Measurements from ENCODE around the gene UNC45B. TPM values are rescaled to one million over a fixed set of nuclear protein-coding genes. Genes with fewer than 3 reads are reported as not detected.

UNC45B gene
- total RNA-seq, 1 experiment from 2014 or later: 0.07 TPM

- Mint-ChIP-seq H3K36me3 (no peaks in the 10 kb centered on the region), H3K4me1 (peaks cover 5% of the 10 kb centered on the region), H3K27ac (no peak overlapping the region), H3K4me3 (no peak overlapping the region), H3K27me3 (ENCODE audit: low read depth) (peaks cover 2% of the 10 kb centered on the region), H3K9me3 (no peaks in the 10 kb centered on the region)
- TF ChIP-seq ZMAT4 (CRISPR knock-in tag; IDR thresholded peaks at IDR 0.05) (no peak), TEAD1 (CRISPR knock-in tag; IDR thresholded peaks at IDR 0.05) (no peak), EMX1 (CRISPR knock-in tag; IDR thresholded peaks at IDR 0.05) (no peak), ZNF138 (CRISPR knock-in tag; conservative IDR thresholded peaks at IDR 0.05) (no peak), NR1H2 (CRISPR knock-in tag; IDR thresholded peaks at IDR 0.05) (no peak)
- TF ChIP-seq, protein P1, sequence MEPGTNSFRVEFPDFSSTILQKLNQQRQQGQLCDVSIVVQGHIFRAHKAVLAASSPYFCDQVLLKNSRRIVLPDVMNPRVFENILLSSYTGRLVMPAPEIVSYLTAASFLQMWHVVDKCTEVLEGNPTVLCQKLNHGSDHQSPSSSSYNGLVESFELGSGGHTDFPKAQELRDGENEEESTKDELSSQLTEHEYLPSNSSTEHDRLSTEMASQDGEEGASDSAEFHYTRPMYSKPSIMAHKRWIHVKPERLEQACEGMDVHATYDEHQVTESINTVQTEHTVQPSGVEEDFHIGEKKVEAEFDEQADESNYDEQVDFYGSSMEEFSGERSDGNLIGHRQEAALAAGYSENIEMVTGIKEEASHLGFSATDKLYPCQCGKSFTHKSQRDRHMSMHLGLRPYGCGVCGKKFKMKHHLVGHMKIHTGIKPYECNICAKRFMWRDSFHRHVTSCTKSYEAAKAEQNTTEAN (CRISPR knock-in tag; IDR thresholded peaks at IDR 0.05): no peak
- DNase-seq (ENCODE audit: low spot score) (no peak), ATAC-seq (no peak)
- ChIA-PET POLR2A (no interaction called here), CTCF (interaction anchor here (1.3 kb wide), 1 partner anchor 387 kb away, joined by 4 read pairs; no protein-coding TSS in a partner anchor)
These were observed 5.0 kb downstream of the UNC45B start for GRCh38 chr17:35152421-35153140.

DNA sequence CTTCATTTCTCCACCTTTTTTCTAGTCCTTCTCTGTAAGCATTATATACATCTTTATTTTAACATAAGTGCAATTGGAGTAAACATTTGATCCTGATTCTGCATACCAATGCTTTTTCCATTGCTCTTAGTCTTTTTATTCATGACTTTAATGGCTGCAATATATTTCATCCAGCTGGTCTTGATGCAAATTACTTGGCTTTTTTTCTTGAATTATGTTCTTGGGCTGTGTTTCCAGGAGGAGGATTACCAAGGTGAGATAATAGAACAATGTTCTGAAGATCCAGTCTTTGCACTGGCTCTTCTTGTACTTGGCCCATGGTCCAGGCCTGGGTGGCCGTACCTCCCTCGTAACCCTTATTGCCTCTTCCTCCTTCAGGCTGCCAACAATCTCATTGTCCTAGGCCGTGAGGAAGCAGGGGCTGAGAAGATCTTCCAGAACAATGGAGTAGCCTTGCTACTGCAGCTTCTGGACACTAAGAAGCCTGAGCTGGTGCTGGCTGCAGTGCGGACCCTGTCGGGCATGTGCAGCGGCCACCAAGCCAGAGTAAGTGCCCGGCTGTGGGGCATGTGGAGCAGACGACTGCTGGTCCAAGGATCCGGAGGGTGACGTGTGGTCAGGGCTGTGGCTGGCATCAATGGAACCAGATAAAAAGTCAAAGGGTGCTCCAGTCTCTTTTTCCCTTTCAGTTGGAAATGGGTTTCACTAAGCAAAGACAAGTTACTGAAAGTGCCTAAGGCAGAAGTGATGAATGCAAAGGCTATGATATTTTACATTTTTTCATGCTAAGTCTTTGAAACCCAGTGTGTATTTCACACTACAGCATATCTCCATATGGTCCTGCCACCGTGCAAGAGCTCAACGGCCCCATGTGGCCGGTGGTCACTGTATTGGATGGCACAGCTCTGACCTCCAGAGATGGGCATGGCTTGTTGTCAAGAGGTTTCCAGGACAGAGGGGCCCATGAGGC lies 6.9 kb downstream of the UNC45B start:
- ATAC-seq: no peak
- Mint-ChIP-seq H3K4me1 (no peaks in the 10 kb centered on the region), H3K36me3 (no peaks in the 10 kb centered on the region), H3K9me3 (no peaks in the 10 kb centered on the region), H3K27ac (no peak overlapping the region), H3K27me3 (ENCODE audit: low read depth) (no peaks in the 10 kb centered on the region; the same call in none of the 2 replicates), H3K4me3 (no peak overlapping the region)
- TF ChIP-seq GABPB1 (CRISPR knock-in tag; IDR thresholded peaks at IDR 0.05) (no peak), NFATC4 (CRISPR knock-in tag; IDR thresholded peaks at IDR 0.05) (no peak)
- TF ChIP-seq, protein P2, sequence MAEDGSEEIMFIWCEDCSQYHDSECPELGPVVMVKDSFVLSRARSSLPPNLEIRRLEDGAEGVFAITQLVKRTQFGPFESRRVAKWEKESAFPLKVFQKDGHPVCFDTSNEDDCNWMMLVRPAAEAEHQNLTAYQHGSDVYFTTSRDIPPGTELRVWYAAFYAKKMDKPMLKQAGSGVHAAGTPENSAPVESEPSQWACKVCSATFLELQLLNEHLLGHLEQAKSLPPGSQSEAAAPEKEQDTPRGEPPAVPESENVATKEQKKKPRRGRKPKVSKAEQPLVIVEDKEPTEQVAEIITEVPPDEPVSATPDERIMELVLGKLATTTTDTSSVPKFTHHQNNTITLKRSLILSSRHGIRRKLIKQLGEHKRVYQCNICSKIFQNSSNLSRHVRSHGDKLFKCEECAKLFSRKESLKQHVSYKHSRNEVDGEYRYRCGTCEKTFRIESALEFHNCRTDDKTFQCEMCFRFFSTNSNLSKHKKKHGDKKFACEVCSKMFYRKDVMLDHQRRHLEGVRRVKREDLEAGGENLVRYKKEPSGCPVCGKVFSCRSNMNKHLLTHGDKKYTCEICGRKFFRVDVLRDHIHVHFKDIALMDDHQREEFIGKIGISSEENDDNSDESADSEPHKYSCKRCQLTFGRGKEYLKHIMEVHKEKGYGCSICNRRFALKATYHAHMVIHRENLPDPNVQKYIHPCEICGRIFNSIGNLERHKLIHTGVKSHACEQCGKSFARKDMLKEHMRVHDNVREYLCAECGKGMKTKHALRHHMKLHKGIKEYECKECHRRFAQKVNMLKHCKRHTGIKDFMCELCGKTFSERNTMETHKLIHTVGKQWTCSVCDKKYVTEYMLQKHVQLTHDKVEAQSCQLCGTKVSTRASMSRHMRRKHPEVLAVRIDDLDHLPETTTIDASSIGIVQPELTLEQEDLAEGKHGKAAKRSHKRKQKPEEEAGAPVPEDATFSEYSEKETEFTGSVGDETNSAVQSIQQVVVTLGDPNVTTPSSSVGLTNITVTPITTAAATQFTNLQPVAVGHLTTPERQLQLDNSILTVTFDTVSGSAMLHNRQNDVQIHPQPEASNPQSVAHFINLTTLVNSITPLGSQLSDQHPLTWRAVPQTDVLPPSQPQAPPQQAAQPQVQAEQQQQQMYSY (CRISPR knock-in tag; IDR thresholded peaks at IDR 0.05): no peak
- ChIA-PET CTCF (no interaction called here), POLR2A (no interaction called here)
- no peak for DNase-seq (ENCODE audit: low spot score)

DNA sequence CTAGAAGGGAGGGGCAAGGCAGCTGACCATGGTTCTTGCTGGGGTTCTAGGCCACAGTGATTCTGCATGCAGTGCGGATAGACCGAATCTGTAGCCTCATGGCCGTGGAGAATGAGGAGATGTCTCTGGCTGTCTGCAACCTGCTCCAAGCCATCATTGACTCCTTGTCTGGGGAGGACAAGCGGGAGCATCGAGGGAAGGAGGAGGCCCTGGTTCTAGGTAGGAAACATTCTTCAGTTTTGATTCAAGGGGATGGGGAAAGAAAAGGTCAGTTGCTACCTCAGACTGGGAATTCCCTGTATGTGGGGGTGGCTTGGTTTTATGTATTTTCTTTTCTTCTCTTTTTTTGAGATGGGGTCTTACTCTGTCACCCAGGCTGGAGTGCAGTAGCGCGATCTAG lies 7.6 kb downstream of the UNC45B start:
- H3K4me3 Mint-ChIP-seq: no peak overlapping the region
- ATAC-seq (no peak), DNase-seq (ENCODE audit: low spot score) (no peak)
- no peaks in the 10 kb centered on the region; the same call in none of the 2 replicates for H3K27me3 Mint-ChIP-seq (ENCODE audit: low read depth)
- ChIA-PET CTCF (no interaction called here), POLR2A (no interaction called here)
- H3K9me3 Mint-ChIP-seq: no peaks in the 10 kb centered on the region
- no peaks in the 10 kb centered on the region for H3K4me1 Mint-ChIP-seq
- H3K27ac Mint-ChIP-seq: no peak overlapping the region
- H3K36me3 Mint-ChIP-seq: no peaks in the 10 kb centered on the region
- TF ChIP-seq TCF7 (CRISPR knock-in tag; IDR thresholded peaks at IDR 0.05; ENCODE audit: low read depth) (no peak), OVOL2 (CRISPR knock-in tag; IDR thresholded peaks at IDR 0.05; ENCODE audit: borderline replicate concordance) (no peak), USF2 (CRISPR knock-in tag; IDR thresholded peaks at IDR 0.05) (no peak), SMAD4 (CRISPR knock-in tag; IDR thresholded peaks at IDR 0.05) (no peak), ZNF423 (CRISPR knock-in tag; IDR thresholded peaks at IDR 0.05) (no peak)
- TF ChIP-seq, protein P2 (CRISPR knock-in tag; IDR thresholded peaks at IDR 0.05): no peak
- TF ChIP-seq, protein P3, sequence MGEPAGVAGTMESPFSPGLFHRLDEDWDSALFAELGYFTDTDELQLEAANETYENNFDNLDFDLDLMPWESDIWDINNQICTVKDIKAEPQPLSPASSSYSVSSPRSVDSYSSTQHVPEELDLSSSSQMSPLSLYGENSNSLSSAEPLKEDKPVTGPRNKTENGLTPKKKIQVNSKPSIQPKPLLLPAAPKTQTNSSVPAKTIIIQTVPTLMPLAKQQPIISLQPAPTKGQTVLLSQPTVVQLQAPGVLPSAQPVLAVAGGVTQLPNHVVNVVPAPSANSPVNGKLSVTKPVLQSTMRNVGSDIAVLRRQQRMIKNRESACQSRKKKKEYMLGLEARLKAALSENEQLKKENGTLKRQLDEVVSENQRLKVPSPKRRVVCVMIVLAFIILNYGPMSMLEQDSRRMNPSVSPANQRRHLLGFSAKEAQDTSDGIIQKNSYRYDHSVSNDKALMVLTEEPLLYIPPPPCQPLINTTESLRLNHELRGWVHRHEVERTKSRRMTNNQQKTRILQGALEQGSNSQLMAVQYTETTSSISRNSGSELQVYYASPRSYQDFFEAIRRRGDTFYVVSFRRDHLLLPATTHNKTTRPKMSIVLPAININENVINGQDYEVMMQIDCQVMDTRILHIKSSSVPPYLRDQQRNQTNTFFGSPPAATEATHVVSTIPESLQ (CRISPR knock-in tag; IDR thresholded peaks at IDR 0.05): no peak
- TF ChIP-seq, protein P4, sequence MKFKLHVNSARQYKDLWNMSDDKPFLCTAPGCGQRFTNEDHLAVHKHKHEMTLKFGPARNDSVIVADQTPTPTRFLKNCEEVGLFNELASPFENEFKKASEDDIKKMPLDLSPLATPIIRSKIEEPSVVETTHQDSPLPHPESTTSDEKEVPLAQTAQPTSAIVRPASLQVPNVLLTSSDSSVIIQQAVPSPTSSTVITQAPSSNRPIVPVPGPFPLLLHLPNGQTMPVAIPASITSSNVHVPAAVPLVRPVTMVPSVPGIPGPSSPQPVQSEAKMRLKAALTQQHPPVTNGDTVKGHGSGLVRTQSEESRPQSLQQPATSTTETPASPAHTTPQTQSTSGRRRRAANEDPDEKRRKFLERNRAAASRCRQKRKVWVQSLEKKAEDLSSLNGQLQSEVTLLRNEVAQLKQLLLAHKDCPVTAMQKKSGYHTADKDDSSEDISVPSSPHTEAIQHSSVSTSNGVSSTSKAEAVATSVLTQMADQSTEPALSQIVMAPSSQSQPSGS (CRISPR knock-in tag; IDR thresholded peaks at IDR 0.05; ENCODE audit: borderline replicate concordance, low read depth): no peak
